CD14-positive monocyte (primary cell): ENCODE results near the gene PPP6R3. TPM values are rescaled to one million over a fixed set of nuclear protein-coding genes. Genes with fewer than 3 reads are reported as not detected.

Experiments used
- DNase-seq, 3 donors: peaks; one replicate each; pipeline ENCODE4 v3.0.0-alpha.2; 2011 to 2022
- H2AFZ ChIP-seq: 2 replicates; pipeline ENCODE4 v1.6.0; 2012; ENCODE audit warnings: mild to moderate bottlenecking, low read depth, low read length, inconsistent platforms; ENCODE audit not compliant: insufficient read depth, poor library complexity, severe bottlenecking
- H3K27ac ChIP-seq, 2 donors: 1 replicate in 1 of 2; 2 replicates in 1 of 2; pipeline ENCODE4 v1.5.1; 2012 to 2013; ENCODE audit warnings: low read length in 2 of 2, control low read depth in 1 of 2, inconsistent platforms in 1 of 2, low read depth in 1 of 2, mild to moderate bottlenecking in 1 of 2
- H3K27me3 ChIP-seq, 2 donors: one replicate each; pipeline versions ENCODE4 v1.6.0 to v1.6.1; 2011 to 2013; ENCODE audit warnings: low read length in 2 of 2; ENCODE audit not compliant: control insufficient read depth in 2 of 2, insufficient read depth in 2 of 2
- H3K36me3 ChIP-seq, 2 donors: replicated peaks in 1 of 2; 1 replicate in 1 of 2; 2 replicates in 1 of 2; pipeline versions ENCODE4 v1.5.1 to v1.6.1; 2012 to 2013; ENCODE audit warnings: low read length in 2 of 2, control low read depth in 1 of 2, inconsistent platforms in 1 of 2, mild to moderate bottlenecking in 1 of 2; ENCODE audit not compliant: insufficient read depth in 2 of 2, control insufficient read depth in 1 of 2
- H3K4me1 ChIP-seq, 2 donors: 1 replicate in 1 of 2; 2 replicates in 1 of 2; pipeline versions ENCODE4 v1.5.1 to v1.6.1; 2012 to 2013; ENCODE audit warnings: low read length in 2 of 2, control low read depth in 1 of 2, inconsistent platforms in 1 of 2, mild to moderate bottlenecking in 1 of 2, moderate library complexity in 1 of 2; ENCODE audit not compliant: insufficient read depth in 2 of 2, control insufficient read depth in 1 of 2
- H3K4me2 ChIP-seq: replicated peaks from 2 replicates; pipeline ENCODE3; 2012; ENCODE audit warnings: low read length, moderate library complexity, mild to moderate bottlenecking; ENCODE audit not compliant: poor library complexity, severe bottlenecking; ENCODE audit errors: extremely low read depth
- H3K4me3 ChIP-seq, 3 experiments: fragments of 200-600 bp in 1 of 3; sonication (generic) in 1 of 3; replicated peaks in 1 of 3; 1 replicate in 2 of 3; 2 replicates in 1 of 3; pipeline ENCODE4 v1.5.1; 2011 to 2013; ENCODE audit warnings: low read length in 3 of 3, mild to moderate bottlenecking in 3 of 3, control low read depth in 2 of 3, low read depth in 2 of 3, inconsistent platforms in 1 of 3, moderate library complexity in 1 of 3
- H3K79me2 ChIP-seq: 2 replicates; pipeline ENCODE4 v1.6.0; 2012; ENCODE audit warnings: mild to moderate bottlenecking, control low read depth, inconsistent platforms, low read length, moderate library complexity; ENCODE audit not compliant: insufficient read depth
- H3K9ac ChIP-seq: 2 replicates; pipeline ENCODE4 v1.6.0; 2017; ENCODE audit warnings: low read length, mild to moderate bottlenecking; ENCODE audit not compliant: insufficient read depth, poor library complexity, severe bottlenecking
- H3K9me3 ChIP-seq, 2 donors: replicated peaks in 1 of 2; 1 replicate in 1 of 2; 2 replicates in 1 of 2; pipeline versions ENCODE4 v1.5.1 to v1.6.1; 2012 to 2013; ENCODE audit warnings: low read length in 2 of 2, control low read depth in 1 of 2; ENCODE audit not compliant: control insufficient read depth in 1 of 2, insufficient read depth in 1 of 2
- H4K20me1 ChIP-seq: 2 replicates; pipeline ENCODE4 v1.6.0; 2012; ENCODE audit warnings: mild to moderate bottlenecking, low read length, control low read depth, moderate library complexity; ENCODE audit not compliant: insufficient read depth
- H3K27ac Mint-ChIP-seq, 7 donors: one replicate each; pipeline ENCODE4 v1.8.0; 2020; ENCODE audit warnings: mild to moderate bottlenecking in 7 of 7, mixed read lengths in 7 of 7, moderate library complexity in 6 of 7, inconsistent platforms in 2 of 7
- H3K27me3 Mint-ChIP-seq, 3 donors: one replicate each; pipeline ENCODE4 v1.8.0; 2021 to 2022; ENCODE audit warnings: low read depth in 3 of 3, mild to moderate bottlenecking in 3 of 3, mixed read lengths in 3 of 3, moderate library complexity in 3 of 3, inconsistent platforms in 1 of 3
- H3K36me3 Mint-ChIP-seq, 2 donors: one replicate each; pipeline ENCODE4 v1.8.0; 2020; ENCODE audit warnings: mixed read lengths in 2 of 2, inconsistent platforms in 1 of 2, mild to moderate bottlenecking in 1 of 2
- H3K4me1 Mint-ChIP-seq: one replicate; pipeline ENCODE4 v1.8.0; 2020; ENCODE audit warnings: mild to moderate bottlenecking, mixed read lengths
- H3K4me3 Mint-ChIP-seq, 2 donors: one replicate each; pipeline ENCODE4 v1.8.0; 2020; ENCODE audit warnings: mild to moderate bottlenecking in 2 of 2, mixed read lengths in 2 of 2, moderate library complexity in 1 of 2
- H3K9me3 Mint-ChIP-seq, 7 donors: one replicate each; pipeline ENCODE4 v1.8.0; 2020 to 2022; ENCODE audit warnings: mixed read lengths in 7 of 7, mild to moderate bottlenecking in 6 of 7, moderate library complexity in 6 of 7, inconsistent platforms in 2 of 7
- WGBS: methylation state at CpG from one replicate; pipeline ENCODE4 v1.1.5; 2013; ENCODE audit warnings: missing lambda C conversion rate; ENCODE audit not compliant: insufficient coverage; 5-methylcytosine and 5-hydroxymethylcytosine counted together
- intact Hi-C, 2 donors: fragments of 100-400 bp; cut with micrococcal nuclease; formaldehyde crosslinking; loops; one replicate each; pipeline versions ENCODE4 v1.15.0 to v1.15.1; 2023
- polyA plus RNA-seq, 3 donors: library from polyadenylated mRNA; depleted of rRNA in 1 of 3; unstranded in 2 of 3; stranded (reverse) in 1 of 3; fragments of 300-500 nt in 2 of 3; fragments of >200 nt in 1 of 3; fragmentation: Illumina TruSeq in 2 of 3; gene quantifications; 1 replicate in 2 of 3; 2 replicates in 1 of 3; pipeline ENCODE4 v1.2.3, GENCODE V29; 2012 to 2021
- TF ChIP-seq, protein P1 (sequence below): fragments of 200-600 bp; IDR thresholded peaks from one replicate; pipeline ENCODE4 v1.8.0; 2022; ENCODE audit warnings: antibody characterized with exemption, mild to moderate bottlenecking

The PPP6R3 gene
- polyA plus RNA-seq, 3 donors, result 22.9 to 39.4 (median 38.1) TPM

DNA sequence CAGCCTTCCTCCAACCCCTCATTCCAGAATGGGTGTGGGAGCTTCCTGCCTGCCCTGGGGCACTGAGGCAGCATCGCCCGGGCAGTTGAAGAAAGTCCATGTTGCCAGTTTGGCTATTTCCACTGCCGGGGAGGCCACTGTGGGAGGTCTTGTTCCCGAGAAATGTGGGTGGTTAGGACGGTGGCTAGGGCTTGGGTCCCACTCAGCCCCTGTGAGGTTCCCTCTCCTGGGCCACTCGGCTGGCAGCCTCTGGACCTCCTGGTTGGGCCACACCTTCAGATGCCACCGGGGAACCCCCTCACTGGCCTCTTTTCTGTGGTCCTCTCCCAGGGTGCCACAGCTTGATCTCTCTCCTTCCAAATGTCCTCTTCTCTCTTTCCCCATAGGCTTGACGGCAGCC lies 5.1 kb upstream of the PPP6R3 start:
- no peak overlapping the region for H3K27ac Mint-ChIP-seq
- TF ChIP-seq, protein P1, sequence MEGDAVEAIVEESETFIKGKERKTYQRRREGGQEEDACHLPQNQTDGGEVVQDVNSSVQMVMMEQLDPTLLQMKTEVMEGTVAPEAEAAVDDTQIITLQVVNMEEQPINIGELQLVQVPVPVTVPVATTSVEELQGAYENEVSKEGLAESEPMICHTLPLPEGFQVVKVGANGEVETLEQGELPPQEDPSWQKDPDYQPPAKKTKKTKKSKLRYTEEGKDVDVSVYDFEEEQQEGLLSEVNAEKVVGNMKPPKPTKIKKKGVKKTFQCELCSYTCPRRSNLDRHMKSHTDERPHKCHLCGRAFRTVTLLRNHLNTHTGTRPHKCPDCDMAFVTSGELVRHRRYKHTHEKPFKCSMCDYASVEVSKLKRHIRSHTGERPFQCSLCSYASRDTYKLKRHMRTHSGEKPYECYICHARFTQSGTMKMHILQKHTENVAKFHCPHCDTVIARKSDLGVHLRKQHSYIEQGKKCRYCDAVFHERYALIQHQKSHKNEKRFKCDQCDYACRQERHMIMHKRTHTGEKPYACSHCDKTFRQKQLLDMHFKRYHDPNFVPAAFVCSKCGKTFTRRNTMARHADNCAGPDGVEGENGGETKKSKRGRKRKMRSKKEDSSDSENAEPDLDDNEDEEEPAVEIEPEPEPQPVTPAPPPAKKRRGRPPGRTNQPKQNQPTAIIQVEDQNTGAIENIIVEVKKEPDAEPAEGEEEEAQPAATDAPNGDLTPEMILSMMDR, result no peak
- peaks cover 1 to 20% (median 4%) of the 10 kb centered on the region in 3 donors for H3K27me3 Mint-ChIP-seq
- peaks cover 8% of the 10 kb centered on the region for H3K4me1 Mint-ChIP-seq
- no peak overlapping the region for H2AFZ ChIP-seq
- no peak overlapping the region for H3K27ac ChIP-seq
- 96% methylated on average over 6 of the region's 8 CpGs for WGBS
- H3K79me2 ChIP-seq, result no peaks in the 10 kb centered on the region
- H3K4me1 ChIP-seq, result peaks cover 5% of the 10 kb centered on the region in 2 donors
- DNase-seq, result no peak
- intact Hi-C loops, result no loop called here
- H3K9me3 Mint-ChIP-seq, result peaks cover 0 to 3% (median 0%) of the 10 kb centered on the region in 7 donors
- H3K36me3 ChIP-seq, result no peaks in the 10 kb centered on the region
- no peaks in the 10 kb centered on the region for H3K9me3 ChIP-seq
- no peaks in the 10 kb centered on the region for H4K20me1 ChIP-seq
- no peak overlapping the region for H3K4me3 Mint-ChIP-seq
- H3K4me3 ChIP-seq, result no peak overlapping the region
- H3K9ac ChIP-seq, result no peak overlapping the region
- no peaks in the 10 kb centered on the region for H3K27me3 ChIP-seq
- H3K4me2 ChIP-seq, result no peak overlapping the region
- H3K36me3 Mint-ChIP-seq, result no peaks in the 10 kb centered on the region

DNA sequence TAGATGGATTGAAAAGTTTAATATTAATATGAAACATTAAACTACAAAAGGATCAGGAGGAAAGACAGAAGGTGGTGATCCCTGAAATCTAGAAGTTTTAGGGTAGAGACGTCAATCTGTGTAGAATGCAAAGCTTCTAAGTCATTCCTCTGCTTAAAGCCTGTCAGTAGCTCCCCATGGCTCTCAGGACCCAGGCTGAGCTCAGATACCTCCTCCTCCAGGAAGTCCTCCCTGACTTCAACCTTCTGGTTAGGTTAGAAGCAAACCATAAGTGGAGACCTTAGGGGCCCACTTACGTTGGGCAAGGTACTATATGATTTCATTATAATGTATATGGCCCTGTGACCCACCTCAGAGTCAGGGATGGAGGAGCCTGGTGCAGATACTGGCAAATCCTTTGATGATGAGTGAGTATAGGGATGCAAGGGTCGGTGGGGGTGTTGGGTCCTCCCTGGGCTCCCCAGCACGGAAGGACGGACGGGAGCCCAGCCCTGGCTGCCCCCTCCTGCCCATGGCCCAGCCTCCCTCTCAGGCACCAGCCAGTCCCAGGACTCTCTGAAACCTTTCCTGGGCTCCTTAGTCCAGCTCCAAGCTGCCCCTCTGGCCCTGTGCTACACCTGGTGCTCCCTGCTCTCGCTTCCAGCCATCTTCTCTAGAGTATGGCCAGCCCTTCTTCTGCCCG lies 3.2 kb upstream of the PPP6R3 start:
- Histone ChIP-seq H3K4me1 (peaks cover 16% of the 10 kb centered on the region in 2 donors), H3K9ac (no peak overlapping the region), H3K27ac (no peak overlapping the region), H3K36me3 (no peaks in the 10 kb centered on the region), H3K9me3 (no peaks in the 10 kb centered on the region), H3K79me2 (peaks cover 18% of the 10 kb centered on the region), H4K20me1 (peaks cover 13% of the 10 kb centered on the region), H3K27me3 (no peaks in the 10 kb centered on the region), H2AFZ (no peak overlapping the region), H3K4me2 (no peak overlapping the region), H3K4me3 (no peak overlapping the region)
- peaks cover 0 to 18% (median 4%) of the 10 kb centered on the region in 3 donors for H3K27me3 Mint-ChIP-seq
- WGBS, result 94% methylated on average over 5 of the region's 8 CpGs
- DNase-seq, result no peak
- H3K27ac Mint-ChIP-seq, result no peak overlapping the region
- intact Hi-C loops, result no loop called here
- H3K9me3 Mint-ChIP-seq, result peaks cover 0 to 3% (median 0%) of the 10 kb centered on the region in 7 donors
- no peaks in the 10 kb centered on the region for H3K36me3 Mint-ChIP-seq
- peaks cover 17% of the 10 kb centered on the region for H3K4me1 Mint-ChIP-seq
- TF ChIP-seq, protein P1, result no peak
- no peak overlapping the region for H3K4me3 Mint-ChIP-seq
